ENCODE measurements around the gene KRT5. TPM values are rescaled to one million over a fixed set of nuclear protein-coding genes. Genes with fewer than 3 reads are reported as not detected.

Gene KRT5
- total RNA-seq (2014; rRNA removed; shearing (Covaris generic)) (not detected in 2 replicates), polyA plus RNA-seq (2016; fragmentation: Nextera tagmentation; extraction: Ambion mirVana) (not detected in 2 replicates)

DNA sequence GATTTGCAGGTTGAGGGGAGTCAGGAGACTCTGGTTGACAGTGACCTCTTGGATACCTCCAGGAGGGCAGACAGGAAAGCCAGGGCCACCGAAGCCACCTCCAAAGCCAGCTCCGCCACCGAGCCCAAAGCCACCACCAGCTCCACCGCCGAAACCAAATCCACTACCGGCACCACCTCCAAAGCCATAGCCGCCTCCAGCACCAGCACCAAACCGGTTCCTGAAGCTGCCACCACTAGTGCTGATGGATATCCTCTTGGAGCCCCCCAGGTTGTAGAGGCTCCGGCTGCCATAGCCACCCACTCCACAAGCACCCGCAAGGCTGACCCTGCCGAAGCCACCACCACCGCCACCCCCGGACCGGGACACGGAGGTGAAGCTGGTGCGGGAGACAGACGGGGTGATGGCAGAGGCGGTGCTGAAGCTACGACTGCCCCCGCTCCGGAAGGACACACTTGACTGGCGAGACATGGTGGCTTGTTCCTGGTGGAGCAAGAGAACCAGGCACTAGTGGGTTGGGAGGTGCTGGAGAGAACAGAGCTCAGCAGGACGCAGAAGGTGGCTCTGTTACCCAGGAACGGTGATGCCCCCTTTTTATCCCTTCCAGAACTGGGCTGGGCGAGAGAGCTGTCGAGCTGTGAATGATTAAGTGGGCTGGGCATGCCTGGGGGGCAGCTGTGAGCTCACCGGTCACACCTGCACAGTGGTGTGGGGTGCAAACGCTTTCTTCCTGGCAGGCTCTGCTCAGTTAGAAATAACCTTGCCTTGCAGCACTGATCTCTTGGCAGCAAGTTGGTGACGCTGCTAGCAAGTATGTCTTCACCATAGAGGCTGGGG is at the start of gene KRT5:
TSS of gene KRT5 (minus strand) at position 569 of the 837 bp plus-strand sequence. CDS start at position 471, 98 bp downstream.
- no peaks in the 10 kb centered on the region for H3K4me1 ChIP-seq (ENCODE audit: insufficient read depth)
- H3K9me3 ChIP-seq (ENCODE audit: low read depth) = no peaks in the 10 kb centered on the region
- in situ Hi-C loops (cut with MboI) = no loop called here
- H4K20me1 ChIP-seq (ENCODE audit: insufficient read depth) = no peaks in the 10 kb centered on the region
- WGBS, 2 experiments (ENCODE audit: low coverage in 1 of 2, low lambda C conversion rate in 2 of 2, missing lambda C conversion rate in 2 of 2) = 81 to 83% methylated on average over 29 of the region's 29 CpGs
- no peak for TF ChIP-seq EZH2 (IDR thresholded peaks at IDR 0.05; ENCODE audit: insufficient read depth, poor library complexity, severe bottlenecking)
- no peak for TF ChIP-seq EZH2phosphoT487 (IDR thresholded peaks at IDR 0.05; ENCODE audit: insufficient read depth, low read depth)
- H3K27ac ChIP-seq = no peak within 1 kb of the TSS
- H3K79me2 ChIP-seq (ENCODE audit: insufficient read depth) = no peaks in the 10 kb centered on the region
- H3K36me3 ChIP-seq (ENCODE audit: low read depth) = no peaks in the 10 kb centered on the region
- no peaks in the 10 kb centered on the region for H3K9me2 ChIP-seq (ENCODE audit: insufficient read depth)
- H3F3A ChIP-seq (ENCODE audit: insufficient read depth) = no peaks in the 10 kb centered on the region
- no peak within 1 kb of the TSS for H3K4me2 ChIP-seq (ENCODE audit: unreplicated experiment)
- H3K27me3 ChIP-seq (replicated peaks; ENCODE audit: insufficient read depth) = peaks cover 43% of the 10 kb centered on the region
- DNase-seq = no peak
- H3K4me3 ChIP-seq = no peak within 1 kb of the TSS
- H2AFZ ChIP-seq = no peak within 1 kb of the TSS
- H3K9ac ChIP-seq = no peak within 1 kb of the TSS

DNA sequence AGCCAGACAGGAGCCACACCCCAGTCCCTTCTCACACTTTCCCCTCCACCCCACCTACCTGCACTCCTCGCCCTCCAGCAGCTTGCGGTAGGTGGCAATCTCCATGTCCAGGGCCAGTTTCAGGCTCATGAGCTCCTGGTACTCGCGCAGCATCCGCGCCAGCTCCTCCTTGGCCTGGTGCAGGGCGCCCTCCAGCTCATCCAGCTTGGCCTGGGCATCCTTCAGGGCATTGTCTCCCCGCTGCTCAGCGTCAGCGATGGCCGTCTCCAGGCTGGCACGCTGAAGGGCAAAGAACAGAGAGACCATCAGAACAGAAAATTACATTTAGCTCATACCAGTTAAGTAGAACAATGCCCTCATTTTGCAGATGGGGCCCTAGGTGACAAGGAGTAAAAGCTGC is 47.9 kb upstream of the KRT5 start:
- Histone ChIP-seq H4K20me1 (ENCODE audit: insufficient read depth) (no peaks in the 10 kb centered on the region), H3K27me3 (replicated peaks; ENCODE audit: insufficient read depth) (peaks cover 76% of the 10 kb centered on the region), H2AFZ (no peak overlapping the region), H3K9me2 (ENCODE audit: insufficient read depth) (no peaks in the 10 kb centered on the region), H3K4me1 (ENCODE audit: insufficient read depth) (no peaks in the 10 kb centered on the region), H3K27ac (no peak overlapping the region), H3K4me3 (no peak overlapping the region), H3K79me2 (ENCODE audit: insufficient read depth) (no peaks in the 10 kb centered on the region), H3K9me3 (ENCODE audit: low read depth) (no peaks in the 10 kb centered on the region), H3K36me3 (ENCODE audit: low read depth) (no peaks in the 10 kb centered on the region), H3K9ac (no peak overlapping the region), H3K4me2 (ENCODE audit: unreplicated experiment) (no peak overlapping the region), H3F3A (ENCODE audit: insufficient read depth) (no peaks in the 10 kb centered on the region)
- TF ChIP-seq EZH2 (IDR thresholded peaks at IDR 0.05; ENCODE audit: insufficient read depth, poor library complexity, severe bottlenecking) = no peak
- no peak for TF ChIP-seq EZH2phosphoT487 (IDR thresholded peaks at IDR 0.05; ENCODE audit: insufficient read depth, low read depth)
- 74 to 76% methylated on average over 12 of the region's 12 CpGs for WGBS, 2 experiments (ENCODE audit: low coverage in 1 of 2, low lambda C conversion rate in 2 of 2, missing lambda C conversion rate in 2 of 2)
- no peak for DNase-seq
- in situ Hi-C loops (cut with MboI) = no loop called here

DNA sequence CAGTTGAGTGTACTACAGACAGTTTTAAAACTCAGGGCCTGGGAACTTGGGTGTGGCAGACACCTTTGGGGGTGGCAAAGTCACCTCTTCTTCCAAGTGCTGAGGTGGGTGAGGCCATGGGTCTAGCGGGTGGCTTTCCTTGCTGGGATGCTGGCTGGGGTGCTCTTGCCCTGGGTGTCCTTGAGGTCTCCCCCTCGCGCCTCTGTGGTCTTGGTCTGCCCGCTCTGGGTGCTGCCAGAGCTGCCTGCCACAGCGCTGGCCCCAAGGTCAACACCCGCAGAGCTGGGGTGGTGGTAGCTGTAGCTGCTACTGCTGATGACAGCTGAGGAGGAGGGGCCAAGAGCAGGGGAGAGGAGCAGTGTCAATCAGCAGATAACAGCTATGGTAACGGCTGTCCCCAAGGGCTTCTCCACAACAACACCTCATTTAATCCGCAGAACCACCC is 46.7 kb upstream of the KRT5 start:
- Histone ChIP-seq H4K20me1 (ENCODE audit: insufficient read depth) (no peaks in the 10 kb centered on the region), H3K27me3 (replicated peaks; ENCODE audit: insufficient read depth) (peaks cover 66% of the 10 kb centered on the region), H3F3A (ENCODE audit: insufficient read depth) (no peaks in the 10 kb centered on the region), H2AFZ (no peak overlapping the region), H3K4me2 (ENCODE audit: unreplicated experiment) (no peak overlapping the region), H3K9me3 (ENCODE audit: low read depth) (no peaks in the 10 kb centered on the region), H3K27ac (no peak overlapping the region), H3K4me3 (no peak overlapping the region), H3K9ac (no peak overlapping the region), H3K9me2 (ENCODE audit: insufficient read depth) (no peaks in the 10 kb centered on the region), H3K79me2 (ENCODE audit: insufficient read depth) (no peaks in the 10 kb centered on the region), H3K36me3 (ENCODE audit: low read depth) (no peaks in the 10 kb centered on the region), H3K4me1 (ENCODE audit: insufficient read depth) (no peaks in the 10 kb centered on the region)
- in situ Hi-C loops (cut with MboI) = no loop called here
- DNase-seq = no peak
- WGBS, 2 experiments (ENCODE audit: low coverage in 1 of 2, low lambda C conversion rate in 2 of 2, missing lambda C conversion rate in 2 of 2) = 65 to 75% methylated on average over 8 of the region's 8 CpGs
- TF ChIP-seq EZH2 (IDR thresholded peaks at IDR 0.05; ENCODE audit: insufficient read depth, poor library complexity, severe bottlenecking) = no peak
- TF ChIP-seq EZH2phosphoT487 (IDR thresholded peaks at IDR 0.05; ENCODE audit: insufficient read depth, low read depth) = no peak

DNA sequence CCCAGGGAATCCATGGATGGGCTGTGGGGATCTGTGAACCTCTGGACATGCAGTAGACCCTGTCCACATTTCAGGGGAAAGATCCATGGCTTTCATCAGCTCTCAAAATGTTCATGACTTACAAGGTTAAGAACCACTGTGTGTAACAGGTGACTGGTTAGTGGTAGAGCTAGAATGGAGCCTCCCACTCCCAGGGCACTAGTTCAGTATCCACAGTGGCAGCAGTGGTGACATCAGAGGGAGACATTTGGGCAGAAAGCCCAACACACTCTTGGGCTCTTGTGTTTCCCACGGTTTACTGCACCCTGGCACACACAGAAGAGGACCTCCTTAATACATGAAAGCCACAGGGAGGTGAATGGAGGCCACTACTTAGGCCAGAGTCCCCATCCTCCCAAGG is 44.4 kb upstream of the KRT5 start:
- Histone ChIP-seq H3K9ac (no peak overlapping the region), H3K4me1 (ENCODE audit: insufficient read depth) (no peaks in the 10 kb centered on the region), H3F3A (ENCODE audit: insufficient read depth) (no peaks in the 10 kb centered on the region), H2AFZ (no peak overlapping the region), H3K79me2 (ENCODE audit: insufficient read depth) (no peaks in the 10 kb centered on the region), H3K27ac (no peak overlapping the region), H3K4me3 (no peak overlapping the region), H4K20me1 (ENCODE audit: insufficient read depth) (no peaks in the 10 kb centered on the region), H3K27me3 (replicated peaks; ENCODE audit: insufficient read depth) (peaks cover 50% of the 10 kb centered on the region), H3K9me3 (ENCODE audit: low read depth) (no peaks in the 10 kb centered on the region), H3K36me3 (ENCODE audit: low read depth) (no peaks in the 10 kb centered on the region), H3K4me2 (ENCODE audit: unreplicated experiment) (no peak overlapping the region), H3K9me2 (ENCODE audit: insufficient read depth) (no peaks in the 10 kb centered on the region)
- TF ChIP-seq EZH2 (IDR thresholded peaks at IDR 0.05; ENCODE audit: insufficient read depth, poor library complexity, severe bottlenecking) (no peak), EZH2phosphoT487 (IDR thresholded peaks at IDR 0.05; ENCODE audit: insufficient read depth, low read depth) (no peak)
- WGBS, 2 experiments (ENCODE audit: low coverage in 1 of 2, low lambda C conversion rate in 2 of 2, missing lambda C conversion rate in 2 of 2) = 31 to 35% methylated on average over 1 of the region's 1 CpG
- in situ Hi-C loops (cut with MboI) = no loop called here
- no peak for DNase-seq

Data from GM23248 (cell line).